Memory B cell (primary cell): ENCODE measurements around the gene ABCC4.
A peak's percentile ranks its signal among the peaks of the same experiment; 100 is the strongest.

Experiments used
- ATAC-seq: fragments of 150-1000 bp; cut with Tn5 transposase; 2 replicates; pipeline ENCODE4 v1.10.0; 2021; ENCODE audit warnings: low read depth, mild to moderate bottlenecking, moderate library complexity
- DNase-seq, 2 donors: peaks; one replicate each; pipeline ENCODE4 v3.0.0; 2022; ENCODE audit warnings: low spot score in 2 of 2
- H3K27ac Mint-ChIP-seq: one replicate; pipeline ENCODE4 v1.8.0; 2022; ENCODE audit warnings: mild to moderate bottlenecking, moderate library complexity, mixed read lengths
- H3K27me3 Mint-ChIP-seq: one replicate; pipeline ENCODE4 v1.8.0; 2022; ENCODE audit warnings: mixed read lengths
- H3K36me3 Mint-ChIP-seq: one replicate; pipeline ENCODE4 v1.8.0; 2022; ENCODE audit warnings: mild to moderate bottlenecking, mixed read lengths
- H3K4me1 Mint-ChIP-seq: one replicate; pipeline ENCODE4 v1.8.0; 2022; ENCODE audit warnings: mixed read lengths
- H3K4me3 Mint-ChIP-seq: one replicate; pipeline ENCODE4 v1.8.0; 2022; ENCODE audit warnings: mild to moderate bottlenecking, moderate library complexity, mixed read lengths
- H3K9me3 Mint-ChIP-seq: one replicate; pipeline ENCODE4 v1.8.0; 2022; ENCODE audit warnings: mixed read lengths

ABCC4 gene, protein sequence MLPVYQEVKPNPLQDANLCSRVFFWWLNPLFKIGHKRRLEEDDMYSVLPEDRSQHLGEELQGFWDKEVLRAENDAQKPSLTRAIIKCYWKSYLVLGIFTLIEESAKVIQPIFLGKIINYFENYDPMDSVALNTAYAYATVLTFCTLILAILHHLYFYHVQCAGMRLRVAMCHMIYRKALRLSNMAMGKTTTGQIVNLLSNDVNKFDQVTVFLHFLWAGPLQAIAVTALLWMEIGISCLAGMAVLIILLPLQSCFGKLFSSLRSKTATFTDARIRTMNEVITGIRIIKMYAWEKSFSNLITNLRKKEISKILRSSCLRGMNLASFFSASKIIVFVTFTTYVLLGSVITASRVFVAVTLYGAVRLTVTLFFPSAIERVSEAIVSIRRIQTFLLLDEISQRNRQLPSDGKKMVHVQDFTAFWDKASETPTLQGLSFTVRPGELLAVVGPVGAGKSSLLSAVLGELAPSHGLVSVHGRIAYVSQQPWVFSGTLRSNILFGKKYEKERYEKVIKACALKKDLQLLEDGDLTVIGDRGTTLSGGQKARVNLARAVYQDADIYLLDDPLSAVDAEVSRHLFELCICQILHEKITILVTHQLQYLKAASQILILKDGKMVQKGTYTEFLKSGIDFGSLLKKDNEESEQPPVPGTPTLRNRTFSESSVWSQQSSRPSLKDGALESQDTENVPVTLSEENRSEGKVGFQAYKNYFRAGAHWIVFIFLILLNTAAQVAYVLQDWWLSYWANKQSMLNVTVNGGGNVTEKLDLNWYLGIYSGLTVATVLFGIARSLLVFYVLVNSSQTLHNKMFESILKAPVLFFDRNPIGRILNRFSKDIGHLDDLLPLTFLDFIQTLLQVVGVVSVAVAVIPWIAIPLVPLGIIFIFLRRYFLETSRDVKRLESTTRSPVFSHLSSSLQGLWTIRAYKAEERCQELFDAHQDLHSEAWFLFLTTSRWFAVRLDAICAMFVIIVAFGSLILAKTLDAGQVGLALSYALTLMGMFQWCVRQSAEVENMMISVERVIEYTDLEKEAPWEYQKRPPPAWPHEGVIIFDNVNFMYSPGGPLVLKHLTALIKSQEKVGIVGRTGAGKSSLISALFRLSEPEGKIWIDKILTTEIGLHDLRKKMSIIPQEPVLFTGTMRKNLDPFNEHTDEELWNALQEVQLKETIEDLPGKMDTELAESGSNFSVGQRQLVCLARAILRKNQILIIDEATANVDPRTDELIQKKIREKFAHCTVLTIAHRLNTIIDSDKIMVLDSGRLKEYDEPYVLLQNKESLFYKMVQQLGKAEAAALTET (N-terminal part only)

DNA sequence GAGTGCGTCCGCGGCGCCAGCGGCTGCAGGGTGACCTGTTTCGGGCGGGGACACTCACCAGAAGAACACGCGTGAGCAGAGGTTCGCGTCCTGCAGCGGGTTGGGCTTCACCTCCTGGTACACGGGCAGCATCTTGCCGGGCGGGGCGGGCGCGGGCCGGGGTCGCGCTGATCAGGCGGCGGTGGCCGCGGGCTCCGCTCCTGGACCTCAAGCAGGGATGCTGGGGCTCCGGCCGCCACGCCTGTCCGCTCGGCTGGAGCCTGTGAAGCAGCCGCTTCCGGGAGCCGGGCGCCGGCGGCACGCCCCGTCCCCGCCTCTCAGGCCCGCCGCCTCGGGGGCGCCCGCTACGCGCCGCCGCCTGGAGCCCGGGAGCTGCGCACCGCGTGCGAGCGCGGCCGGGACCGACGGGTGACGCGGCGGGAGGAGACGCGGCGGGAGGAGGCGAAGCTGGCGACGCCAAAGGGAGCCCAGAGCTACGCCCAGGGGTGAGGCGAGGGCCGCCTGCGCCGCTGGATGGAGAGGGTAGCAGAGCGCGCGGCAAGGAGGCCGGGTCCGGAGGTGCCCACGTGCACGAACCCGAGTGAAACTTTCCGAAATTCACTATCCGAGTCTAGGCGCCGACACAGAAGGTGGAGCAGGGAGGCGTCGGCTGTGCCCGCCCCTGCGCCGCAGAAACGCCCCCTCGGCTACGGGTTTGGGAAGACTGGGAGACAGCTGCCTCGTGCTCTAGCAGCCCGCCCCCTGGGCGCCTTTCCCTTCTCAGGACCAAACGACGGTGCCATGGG is at the start of gene ABCC4:
Gene ABCC4, minus strand, starts transcription at position 269 of the 785 bp plus-strand sequence. Its CDS starts 137 bp downstream, at position 132.
- no peaks in the 10 kb centered on the region for H3K9me3 Mint-ChIP-seq
- H3K4me1 Mint-ChIP-seq: peaks cover 18% of the 10 kb centered on the region
- H3K36me3 Mint-ChIP-seq: no peaks in the 10 kb centered on the region
- H3K27me3 Mint-ChIP-seq: no peaks in the 10 kb centered on the region
- H3K4me3 Mint-ChIP-seq: peak within 1 kb of the TSS; percentile 89
- peak; percentile 28 to 53 for DNase-seq
- peak within 1 kb of the TSS; percentile 47 for H3K27ac Mint-ChIP-seq
- ATAC-seq: peak; percentile 79

DNA sequence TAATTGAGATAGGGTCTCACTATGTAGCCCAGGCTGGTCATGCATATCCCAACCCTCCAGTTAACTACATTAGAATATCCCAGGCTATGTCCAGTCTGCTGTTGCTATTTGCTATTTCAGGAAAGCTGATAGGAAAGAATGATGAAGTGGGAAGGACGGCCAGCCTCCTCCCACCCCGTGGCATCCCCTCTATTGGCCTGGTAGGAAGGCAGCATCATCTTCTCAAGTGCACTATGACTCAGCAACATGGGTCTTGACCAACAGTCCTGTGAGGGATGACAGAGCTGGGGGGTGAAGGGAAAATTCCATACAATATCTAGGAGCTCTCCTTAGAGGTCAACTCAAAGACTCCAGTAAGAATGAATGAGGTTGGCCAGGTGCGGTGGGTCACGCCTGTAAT is 48.0 kb upstream of the ABCC4 start:
- no peak overlapping the region for H3K27ac Mint-ChIP-seq
- H3K9me3 Mint-ChIP-seq: no peaks in the 10 kb centered on the region
- H3K4me3 Mint-ChIP-seq: no peak overlapping the region
- H3K27me3 Mint-ChIP-seq: peaks cover 5% of the 10 kb centered on the region
- no peaks in the 10 kb centered on the region for H3K4me1 Mint-ChIP-seq
- DNase-seq (no peak), ATAC-seq (no peak)
- no peaks in the 10 kb centered on the region for H3K36me3 Mint-ChIP-seq

DNA sequence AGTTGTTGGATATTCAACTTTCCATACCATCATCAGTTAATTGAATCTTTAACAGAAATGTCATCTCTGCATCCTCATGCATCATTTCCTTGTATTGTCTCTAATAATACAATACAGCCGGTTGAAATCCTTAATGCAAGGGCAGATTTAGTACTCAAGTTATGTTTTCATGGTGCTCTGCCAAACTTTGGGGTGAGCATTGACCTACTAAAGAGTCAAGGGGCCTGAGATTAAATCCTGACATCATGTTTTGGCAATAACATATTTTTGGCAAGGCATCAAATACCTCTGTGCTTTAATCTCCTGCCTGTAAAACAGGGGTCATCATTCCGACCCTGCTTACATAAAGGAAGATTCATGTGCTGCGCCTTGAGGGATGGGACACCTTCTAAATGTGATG is 42.7 kb upstream of the ABCC4 start:
- no peak for DNase-seq
- H3K27ac Mint-ChIP-seq: no peak overlapping the region
- peaks cover 5% of the 10 kb centered on the region for H3K27me3 Mint-ChIP-seq
- no peak overlapping the region for H3K4me3 Mint-ChIP-seq
- ATAC-seq: no peak
- no peaks in the 10 kb centered on the region for H3K4me1 Mint-ChIP-seq
- H3K36me3 Mint-ChIP-seq: no peaks in the 10 kb centered on the region
- H3K9me3 Mint-ChIP-seq: no peaks in the 10 kb centered on the region

DNA sequence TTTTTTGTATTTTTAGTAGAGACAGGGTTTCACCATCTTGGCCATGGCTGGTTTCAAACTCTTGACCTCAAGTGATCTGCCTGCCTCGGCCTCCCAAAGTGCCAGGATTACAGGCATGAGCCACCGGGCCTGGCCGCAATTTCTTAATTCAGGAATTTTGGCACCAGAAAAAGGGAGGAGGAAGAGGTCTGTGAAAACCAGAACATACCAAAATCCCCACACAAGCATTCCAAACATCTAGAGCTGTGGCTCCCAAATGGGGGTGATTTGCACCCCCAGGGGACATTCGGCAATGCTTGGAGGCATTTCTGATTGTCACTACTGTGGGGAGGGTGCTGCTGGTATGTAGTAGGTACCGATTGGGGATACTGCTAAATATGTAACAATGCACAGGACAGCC is 40.2 kb upstream of the ABCC4 start:
- Mint-ChIP-seq H3K4me3 (no peak overlapping the region), H3K27ac (no peak overlapping the region), H3K36me3 (no peaks in the 10 kb centered on the region), H3K9me3 (no peaks in the 10 kb centered on the region), H3K27me3 (peaks cover 4% of the 10 kb centered on the region), H3K4me1 (no peaks in the 10 kb centered on the region)
- DNase-seq (no peak), ATAC-seq (no peak)

DNA sequence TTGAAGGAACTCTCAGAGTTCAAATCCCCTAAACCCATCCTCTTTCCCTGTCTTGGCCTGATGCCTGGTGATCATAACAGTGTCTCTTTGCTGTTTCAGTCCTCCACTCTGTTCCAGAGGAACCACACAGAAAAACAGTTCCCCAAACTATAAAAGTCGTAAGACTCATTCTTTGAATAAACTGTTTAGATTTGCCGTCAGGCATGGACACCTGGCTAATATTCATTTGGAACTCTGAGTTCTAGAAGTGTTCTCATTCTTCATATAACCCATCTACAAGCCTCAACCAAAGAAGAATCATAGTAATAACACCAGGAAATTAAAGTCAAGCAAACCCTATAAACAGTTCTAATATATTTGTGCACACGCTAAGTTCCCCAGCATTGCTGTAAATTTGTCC is 37.7 kb upstream of the ABCC4 start:
- Mint-ChIP-seq H3K27me3 (peaks cover 2% of the 10 kb centered on the region), H3K4me1 (no peaks in the 10 kb centered on the region), H3K9me3 (no peaks in the 10 kb centered on the region), H3K4me3 (no peak overlapping the region), H3K36me3 (no peaks in the 10 kb centered on the region), H3K27ac (no peak overlapping the region)
- DNase-seq (no peak), ATAC-seq (no peak)

DNA sequence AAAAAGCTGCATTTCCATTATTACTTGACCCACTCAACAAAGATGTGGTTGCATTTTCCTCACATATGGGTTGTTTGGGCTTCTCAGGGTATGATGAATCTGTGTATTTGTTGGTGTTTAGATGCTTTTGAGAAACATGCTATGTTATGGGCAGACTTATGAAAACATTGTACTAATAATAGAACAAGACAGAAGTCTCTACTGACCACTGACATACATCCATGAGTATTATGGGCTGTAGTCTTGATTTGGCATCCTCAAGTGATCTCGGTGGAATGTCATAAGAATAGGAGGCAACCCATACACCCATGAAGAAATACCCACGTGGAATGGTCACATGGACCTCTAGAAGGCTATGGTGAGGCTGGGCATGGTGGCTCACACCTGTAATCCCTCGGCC is 36.3 kb upstream of the ABCC4 start:
- ATAC-seq: no peak
- Mint-ChIP-seq H3K4me3 (no peak overlapping the region), H3K4me1 (no peaks in the 10 kb centered on the region), H3K27me3 (peaks cover 2% of the 10 kb centered on the region), H3K9me3 (no peaks in the 10 kb centered on the region), H3K36me3 (no peaks in the 10 kb centered on the region), H3K27ac (no peak overlapping the region)
- no peak for DNase-seq

DNA sequence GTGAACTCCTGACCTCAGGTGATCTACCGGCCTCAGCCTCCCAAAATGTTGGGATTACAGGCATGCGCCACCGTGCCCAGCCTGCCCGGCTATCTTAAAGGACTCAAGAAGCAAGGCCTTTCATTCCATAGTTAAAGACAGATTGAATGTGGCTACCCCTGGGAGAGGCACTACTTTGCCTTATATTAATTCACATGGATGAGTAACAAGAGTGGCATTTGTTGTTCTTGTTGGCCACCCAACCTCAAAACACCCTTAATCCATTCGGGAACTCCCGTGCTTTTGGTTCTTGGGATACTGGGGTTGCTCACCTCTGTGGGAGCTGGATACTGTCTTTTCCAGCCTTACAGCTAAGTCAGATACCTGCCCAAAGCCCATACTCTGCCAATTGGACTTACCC is 34.4 kb upstream of the ABCC4 start:
- H3K27ac Mint-ChIP-seq: no peak overlapping the region
- peaks cover 2% of the 10 kb centered on the region for H3K27me3 Mint-ChIP-seq
- H3K9me3 Mint-ChIP-seq: no peaks in the 10 kb centered on the region
- no peak overlapping the region for H3K4me3 Mint-ChIP-seq
- H3K36me3 Mint-ChIP-seq: no peaks in the 10 kb centered on the region
- DNase-seq: no peak
- H3K4me1 Mint-ChIP-seq: no peaks in the 10 kb centered on the region
- ATAC-seq: no peak

DNA sequence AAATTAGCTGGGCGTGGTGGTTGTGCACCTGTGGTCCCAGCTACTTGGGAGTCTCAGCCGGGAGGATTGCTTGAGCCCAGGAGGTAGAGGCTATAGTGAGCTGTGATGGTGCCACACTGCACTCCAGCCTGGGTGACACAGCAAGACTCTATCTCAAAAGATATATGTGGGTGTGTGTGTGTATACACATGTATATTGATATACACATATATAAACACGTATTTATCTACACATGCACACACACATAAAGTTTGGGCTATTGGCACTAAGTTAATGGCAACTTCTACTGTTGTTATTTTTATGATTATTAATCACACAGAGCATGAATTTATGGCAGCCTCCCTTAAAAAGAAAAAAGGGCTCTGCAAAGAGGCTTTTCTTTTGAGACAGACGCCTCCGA is 27.1 kb upstream of the ABCC4 start:
- no peaks in the 10 kb centered on the region for H3K4me1 Mint-ChIP-seq
- H3K36me3 Mint-ChIP-seq: no peaks in the 10 kb centered on the region
- DNase-seq: no peak

DNA sequence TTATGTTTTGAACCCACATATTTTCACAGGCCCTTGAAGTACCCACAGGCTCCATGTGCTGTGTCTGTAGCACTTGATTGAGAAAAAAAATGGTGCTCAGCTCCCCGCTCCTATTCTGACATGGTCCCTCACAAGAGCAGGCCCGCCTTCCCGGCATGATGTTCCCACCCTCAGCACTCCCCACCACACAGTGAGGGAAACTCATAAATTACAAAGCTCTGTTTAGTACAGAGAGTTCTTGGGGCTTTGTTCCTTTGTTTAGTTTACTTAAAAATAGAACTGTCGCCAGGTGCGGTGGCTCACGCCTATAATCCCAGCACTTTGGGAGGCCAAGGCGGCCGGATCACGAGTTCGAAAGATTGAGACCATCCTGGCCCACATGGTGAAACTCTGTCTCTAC is 25.9 kb upstream of the ABCC4 start:
- Mint-ChIP-seq H3K27me3 (peaks cover 2% of the 10 kb centered on the region), H3K9me3 (no peaks in the 10 kb centered on the region), H3K36me3 (no peaks in the 10 kb centered on the region), H3K4me3 (no peak overlapping the region), H3K27ac (no peak overlapping the region), H3K4me1 (no peaks in the 10 kb centered on the region)
- ATAC-seq (no peak), DNase-seq (no peak)

More for the DNA sequence above, 27.1 kb upstream of the ABCC4 start:
- no peaks in the 10 kb centered on the region for H3K9me3 Mint-ChIP-seq
- peaks cover 2% of the 10 kb centered on the region for H3K27me3 Mint-ChIP-seq
- no peak overlapping the region for H3K27ac Mint-ChIP-seq
- ATAC-seq: no peak
- no peak overlapping the region for H3K4me3 Mint-ChIP-seq

DNA sequence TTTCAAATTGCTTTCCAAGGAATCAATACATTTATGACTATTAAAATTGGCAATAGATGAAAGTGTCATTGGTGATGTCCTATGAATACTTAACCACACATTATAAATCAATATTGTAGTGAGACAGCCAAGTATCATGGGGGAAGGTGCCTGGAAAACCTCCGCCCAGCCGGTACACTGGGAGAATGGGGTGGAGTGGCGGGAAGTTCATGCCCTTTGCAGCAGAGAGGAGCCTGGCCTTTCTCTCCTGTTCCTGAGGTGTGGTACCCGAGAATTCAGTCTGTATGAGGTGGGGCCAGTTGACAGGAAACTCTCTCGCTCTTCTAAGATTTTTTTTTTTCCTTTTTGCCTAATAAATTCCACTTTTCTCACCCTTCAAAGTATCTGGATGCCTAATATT is 25.4 kb upstream of the ABCC4 start:
- Mint-ChIP-seq H3K9me3 (no peaks in the 10 kb centered on the region), H3K4me1 (no peaks in the 10 kb centered on the region), H3K27me3 (peaks cover 2% of the 10 kb centered on the region), H3K36me3 (no peaks in the 10 kb centered on the region), H3K4me3 (no peak overlapping the region), H3K27ac (no peak overlapping the region)
- no peak for DNase-seq
- ATAC-seq: no peak

DNA sequence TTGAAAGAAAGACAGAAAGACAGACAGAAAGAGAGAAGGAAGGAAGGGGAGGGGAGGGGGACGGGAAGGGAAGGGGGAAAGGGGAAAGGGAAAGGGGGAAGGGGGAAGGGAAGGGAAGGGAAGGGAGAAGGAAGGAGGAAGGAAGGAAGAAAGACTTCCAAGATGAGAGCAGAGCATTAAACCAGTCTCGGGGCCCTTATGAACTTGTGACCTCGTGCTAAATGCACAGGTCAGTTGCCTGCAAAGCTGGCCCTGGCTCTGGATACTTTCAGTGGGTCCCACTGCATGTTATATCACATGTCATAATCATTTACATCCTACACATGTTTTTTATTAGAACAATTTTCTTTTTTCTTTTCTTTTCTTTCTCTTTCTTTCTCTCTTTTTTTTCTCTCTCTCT is 24.2 kb upstream of the ABCC4 start:
- Mint-ChIP-seq H3K27me3 (peaks cover 2% of the 10 kb centered on the region), H3K9me3 (no peaks in the 10 kb centered on the region), H3K4me3 (no peak overlapping the region), H3K27ac (no peak overlapping the region), H3K4me1 (no peaks in the 10 kb centered on the region), H3K36me3 (no peaks in the 10 kb centered on the region)
- DNase-seq (no peak), ATAC-seq (no peak)

DNA sequence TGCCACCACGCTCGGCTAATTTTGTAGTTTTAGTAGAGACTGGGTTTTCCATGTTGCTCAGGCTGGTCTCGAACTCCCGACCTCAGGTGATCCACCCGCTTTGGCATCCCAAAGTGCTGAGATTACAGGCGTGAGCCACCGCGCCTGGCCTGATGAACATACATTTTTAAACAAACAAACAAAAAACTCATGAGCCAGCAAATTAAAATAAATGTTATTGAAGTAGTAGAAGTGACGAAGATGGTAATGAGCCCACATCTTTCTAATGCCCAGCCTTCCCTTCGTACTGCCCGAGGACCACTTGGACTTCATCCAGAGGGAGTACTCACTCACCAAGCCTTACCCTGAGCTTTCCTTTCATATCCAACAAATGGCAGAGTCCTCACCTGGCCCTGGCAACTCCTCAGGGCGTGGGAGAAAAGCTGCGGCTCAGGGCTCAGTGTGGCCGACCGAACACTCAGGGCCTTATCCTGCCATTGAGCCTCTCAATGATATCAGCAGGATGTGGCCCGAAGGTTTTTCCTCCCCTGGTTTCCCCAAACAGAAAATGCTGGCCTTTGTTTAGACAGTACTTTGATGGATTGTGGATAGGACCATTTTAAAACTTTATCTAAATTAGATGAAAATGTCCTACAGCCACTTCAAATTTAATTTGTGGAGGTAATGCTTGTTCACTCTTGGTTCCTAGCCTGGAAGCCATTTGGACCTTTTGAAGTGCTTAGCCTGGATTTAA is 22.8 kb upstream of the ABCC4 start:
- Mint-ChIP-seq H3K9me3 (no peaks in the 10 kb centered on the region), H3K27me3 (peaks cover 2% of the 10 kb centered on the region), H3K27ac (no peak overlapping the region), H3K4me3 (no peak overlapping the region), H3K4me1 (no peaks in the 10 kb centered on the region), H3K36me3 (no peaks in the 10 kb centered on the region)
- no peak for DNase-seq
- ATAC-seq: no peak
